GM19238 (cell line): ENCODE measurements around the gene PER2.
"Not testable (repeated sequence)": the region's sequence is repeated elsewhere in the genome, so short reads cannot be mapped to it uniquely, and the experiment has no call there.

Experiments
- DNase-seq: peaks from one replicate; pipeline ENCODE4 v3.0.0; 2011; ENCODE audit warnings: low spot score; ENCODE audit not compliant: insufficient read length

The PER2 gene

GRCh38 chr2:238286987-238287736 is 1.2 kb downstream of the PER2 start:
- DNase-seq = no peak

GRCh38 chr2:238286551-238286950 is 1.9 kb downstream of the PER2 start:
- DNase-seq = no peak

- no peak for DNase-seq
Measured at GRCh38 chr2:238286095-238286494, 2.3 kb downstream of the PER2 start.

- no peak for DNase-seq
Measured at GRCh38 chr2:238285653-238286082, 2.7 kb downstream of the PER2 start.

GRCh38 chr2:238284802-238285515 is 3.5 kb downstream of the PER2 start:
- no peak for DNase-seq

GRCh38 chr2:238282861-238283738 is 5.3 kb downstream of the PER2 start:
- no peak for DNase-seq

GRCh38 chr2:238281826-238282480 is 6.5 kb downstream of the PER2 start:
- DNase-seq = no peak

GRCh38 chr2:238280083-238280825 is 8.2 kb downstream of the PER2 start:
- no peak for DNase-seq

GRCh38 chr2:238279324-238279682 is 9.1 kb downstream of the PER2 start:
- DNase-seq = no peak

GRCh38 chr2:238278626-238279323 is 9.6 kb downstream of the PER2 start:
- DNase-seq = no peak

GRCh38 chr2:238277695-238278094 is 10.7 kb downstream of the PER2 start:
- no peak for DNase-seq

- no peak for DNase-seq
Measured at GRCh38 chr2:238274152-238274865, 14.1 kb downstream of the PER2 start.

- DNase-seq = not testable (repeated sequence)
Measured at GRCh38 chr2:238273433-238273832, 15.0 kb downstream of the PER2 start.

- DNase-seq = no peak
Measured at GRCh38 chr2:238272156-238272555, 16.3 kb downstream of the PER2 start.

- not testable (repeated sequence) for DNase-seq
Measured at GRCh38 chr2:238271686-238272085, 16.7 kb downstream of the PER2 start.

GRCh38 chr2:238271061-238271554 is 17.3 kb downstream of the PER2 start:
- DNase-seq = no peak

GRCh38 chr2:238270606-238271005 is 17.8 kb downstream of the PER2 start:
- DNase-seq = no peak

GRCh38 chr2:238269741-238270140 is 18.7 kb downstream of the PER2 start:
- no peak for DNase-seq
